Esophagus muscularis mucosa (tissue), 4 donors: ENCODE results near the gene PIGK. TPM values are rescaled to one million over a fixed set of nuclear protein-coding genes. Genes with fewer than 3 reads are reported as not detected.
"Not testable (repeated sequence)": the region's sequence is repeated elsewhere in the genome, so short reads cannot be mapped to it uniquely, and the experiment has no call there.

Source experiments
- DNase-seq: peaks from one replicate; pipeline ENCODE4 v3.0.0-alpha.2; 2017; ENCODE audit errors: extremely low spot score
- H3K27ac ChIP-seq, 4 donors: fragments of 200-600 bp; sonication (generic); replicated peaks in 1 of 4; 1 replicate in 3 of 4; 2 replicates in 1 of 4; pipeline ENCODE4 v1.5.1; 2016 to 2019; ENCODE audit warnings: mild to moderate bottlenecking in 1 of 4
- H3K27me3 ChIP-seq, 4 donors: fragments of 200-600 bp; sonication (generic); one replicate each; pipeline versions ENCODE4 v1.5.1 to v1.6.0; 2016 to 2019
- H3K36me3 ChIP-seq, 4 donors: fragments of 200-600 bp; sonication (generic); one replicate each; pipeline ENCODE4 v1.5.1; 2016 to 2019
- H3K4me1 ChIP-seq, 4 donors: fragments of 200-600 bp; sonication (generic); one replicate each; pipeline ENCODE4 v1.5.1; 2016 to 2019
- H3K4me3 ChIP-seq, 4 donors: fragments of 200-600 bp; sonication (generic); 1 replicate in 2 of 4; 2 replicates in 2 of 4; pipeline ENCODE4 v1.5.1; 2016 to 2019; ENCODE audit warnings: mild to moderate bottlenecking in 4 of 4, moderate library complexity in 1 of 4
- H3K9me3 ChIP-seq, 4 donors: fragments of 200-600 bp; sonication (generic); 1 replicate in 3 of 4; 2 replicates in 1 of 4; pipeline ENCODE4 v1.5.1; 2016 to 2019
- EP300 ChIP-seq: sonication (generic); formaldehyde crosslinking; IDR thresholded peaks from one replicate; pipeline ENCODE4 v1.6.1; 2017; ENCODE audit warnings: antibody characterized with exemption
- POLR2A ChIP-seq: fragments of 450-650 bp; IDR thresholded peaks from one replicate; pipeline ENCODE4 v1.6.1; 2017; ENCODE audit warnings: antibody characterized with exemption, moderate library complexity, mild to moderate bottlenecking, low read depth
- POLR2AphosphoS5 ChIP-seq, 2 donors: sonication (generic); formaldehyde crosslinking; IDR thresholded peaks; one replicate each; pipeline ENCODE4 v1.6.1; 2017; ENCODE audit warnings: antibody characterized with exemption in 2 of 2
- WGBS: methylation state at CpG from one replicate; pipeline ENCODE4 v1.1.5; 2018; 5-methylcytosine and 5-hydroxymethylcytosine counted together
- intact Hi-C: fragments of 100-400 bp; cut with DNase I; formaldehyde crosslinking; loops from one replicate; pipeline ENCODE4 v1.15.1; 2023
- total RNA-seq, 4 donors: library from RNA; depleted of rRNA; stranded (reverse); fragments of >200 nt; gene quantifications; one replicate each; pipeline versions ENCODE4 v1.1.0 to v1.2.1, GENCODE V29; 2016
- TF ChIP-seq, protein P1 (sequence below), 3 experiments: fragments of 200-600 bp in 2 of 3; fragments of 450-650 bp in 1 of 3; sonication (generic) in 2 of 3; IDR thresholded peaks; one replicate each; pipeline ENCODE4 v1.5.1; 2017 to 2019; ENCODE audit warnings: antibody characterized with exemption in 3 of 3, mild to moderate bottlenecking in 2 of 3, moderate library complexity in 1 of 3

PIGK gene
- total RNA-seq, 4 donors from 2014 or later, result 13.3 to 18.3 (median 16.3) TPM

DNA sequence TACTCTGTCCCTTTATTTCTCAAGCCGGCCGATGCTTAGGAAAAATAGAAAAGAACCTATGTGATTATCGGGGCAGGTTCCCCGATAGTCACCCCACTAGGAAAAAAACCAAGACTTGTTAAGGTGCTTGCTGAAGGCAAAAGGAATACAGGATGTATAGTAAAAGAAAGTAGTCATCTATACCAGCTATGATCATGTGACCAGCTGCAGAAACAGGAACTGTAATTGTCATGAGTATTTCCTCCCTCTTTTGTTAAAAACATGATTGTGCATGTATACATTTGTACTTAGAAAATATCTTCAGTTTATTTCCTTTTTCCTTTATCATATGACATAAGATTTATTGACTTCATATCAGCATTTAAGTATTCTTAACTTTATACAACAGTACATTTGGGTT lies 30.5 kb downstream of the PIGK start:
- no peak for DNase-seq
- Histone ChIP-seq H3K4me1 (no peaks in the 10 kb centered on the region), H3K27me3 (no peaks in the 10 kb centered on the region), H3K27ac (no peak overlapping the region), H3K4me3 (no peak overlapping the region), H3K36me3 (peaks cover 0 to 6% (median 0%) of the 10 kb centered on the region in 4 donors), H3K9me3 (no peaks in the 10 kb centered on the region)
- 100% methylated on average over 4 of the region's 4 CpGs for WGBS
- intact Hi-C loops, result no loop called here
- TF ChIP-seq POLR2AphosphoS5 (IDR thresholded peaks at IDR 0.05) (no peak), POLR2A (no peak), EP300 (no peak)
- TF ChIP-seq, protein P1, sequence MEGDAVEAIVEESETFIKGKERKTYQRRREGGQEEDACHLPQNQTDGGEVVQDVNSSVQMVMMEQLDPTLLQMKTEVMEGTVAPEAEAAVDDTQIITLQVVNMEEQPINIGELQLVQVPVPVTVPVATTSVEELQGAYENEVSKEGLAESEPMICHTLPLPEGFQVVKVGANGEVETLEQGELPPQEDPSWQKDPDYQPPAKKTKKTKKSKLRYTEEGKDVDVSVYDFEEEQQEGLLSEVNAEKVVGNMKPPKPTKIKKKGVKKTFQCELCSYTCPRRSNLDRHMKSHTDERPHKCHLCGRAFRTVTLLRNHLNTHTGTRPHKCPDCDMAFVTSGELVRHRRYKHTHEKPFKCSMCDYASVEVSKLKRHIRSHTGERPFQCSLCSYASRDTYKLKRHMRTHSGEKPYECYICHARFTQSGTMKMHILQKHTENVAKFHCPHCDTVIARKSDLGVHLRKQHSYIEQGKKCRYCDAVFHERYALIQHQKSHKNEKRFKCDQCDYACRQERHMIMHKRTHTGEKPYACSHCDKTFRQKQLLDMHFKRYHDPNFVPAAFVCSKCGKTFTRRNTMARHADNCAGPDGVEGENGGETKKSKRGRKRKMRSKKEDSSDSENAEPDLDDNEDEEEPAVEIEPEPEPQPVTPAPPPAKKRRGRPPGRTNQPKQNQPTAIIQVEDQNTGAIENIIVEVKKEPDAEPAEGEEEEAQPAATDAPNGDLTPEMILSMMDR (IDR thresholded peaks at IDR 0.05), result no peak

DNA sequence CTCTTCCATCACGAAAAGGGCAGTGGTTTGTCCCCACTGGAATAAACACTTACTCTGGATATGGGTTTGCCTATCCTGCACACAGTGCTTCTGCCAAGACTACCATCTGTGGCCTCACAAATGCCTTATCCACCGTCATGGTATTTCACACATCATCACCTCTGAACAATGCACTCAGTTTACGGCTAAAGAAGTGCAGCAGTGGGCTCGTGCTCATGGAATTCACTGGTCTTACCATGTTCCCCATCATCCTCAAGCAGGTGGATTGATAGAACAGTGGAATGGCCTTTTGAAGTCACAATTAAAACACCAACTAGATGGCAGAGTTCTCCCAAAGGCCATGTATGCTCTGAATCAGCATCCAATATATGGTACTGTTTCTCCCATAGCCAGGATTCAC lies 32.3 kb downstream of the PIGK start:
- H3K27me3 ChIP-seq, H3K4me3 ChIP-seq, H3K36me3 ChIP-seq, DNase-seq, intact Hi-C loops, H3K27ac ChIP-seq, H3K9me3 ChIP-seq, H3K4me1 ChIP-seq: not testable (repeated sequence)
- 94% methylated on average over 4 of the region's 4 CpGs for WGBS

DNA sequence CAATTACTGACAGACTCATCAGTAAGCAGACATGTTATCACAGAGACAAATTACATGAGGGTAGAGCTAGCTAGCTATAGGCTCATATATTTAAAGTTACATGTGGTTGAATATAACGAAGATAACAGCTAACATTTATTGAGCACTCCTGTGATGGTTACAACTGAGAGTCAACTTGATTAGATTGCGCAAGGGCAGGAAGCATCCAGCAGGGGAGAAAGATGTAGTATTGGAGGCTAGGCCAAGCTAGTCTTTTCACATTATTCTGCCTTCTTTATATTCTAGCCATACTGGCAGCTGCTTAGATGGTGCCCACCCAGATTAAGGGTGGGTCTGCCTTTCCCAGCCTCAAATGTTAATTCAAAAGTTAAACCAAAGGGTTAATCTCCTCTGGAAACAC lies 37.1 kb downstream of the PIGK start:
- WGBS, result 97% methylated on average over 2 of the region's 2 CpGs
- intact Hi-C loops, result no loop called here
- no peak for DNase-seq

GRCh38 chr1:77179632-77180031 lies 39.6 kb downstream of the PIGK start:
- Histone ChIP-seq H3K36me3 (peaks cover 0 to 7% (median 0%) of the 10 kb centered on the region in 4 donors), H3K4me3 (no peak overlapping the region), H3K9me3 (peaks cover 0 to 6% (median 0%) of the 10 kb centered on the region in 4 donors), H3K27me3 (peaks cover 0 to 3% (median 0%) of the 10 kb centered on the region in 4 donors), H3K4me1 (no peaks in the 10 kb centered on the region), H3K27ac (no peak overlapping the region)
- intact Hi-C loops, result no loop called here
- DNase-seq, result no peak
- TF ChIP-seq POLR2A (no peak), POLR2AphosphoS5 (IDR thresholded peaks at IDR 0.05) (no peak), EP300 (no peak)
- TF ChIP-seq, protein P1 (IDR thresholded peaks at IDR 0.05), result no peak
- 100% methylated on average over 1 of the region's 1 CpG for WGBS

More for the DNA sequence above, 37.1 kb downstream of the PIGK start:
- no peak overlapping the region for H3K4me3 ChIP-seq
- H3K27me3 ChIP-seq, result peaks cover 0 to 3% (median 0%) of the 10 kb centered on the region in 4 donors
- peaks cover 0 to 2% (median 0%) of the 10 kb centered on the region in 4 donors for H3K9me3 ChIP-seq
- TF ChIP-seq, protein P1 (IDR thresholded peaks at IDR 0.05), result no peak
- TF ChIP-seq POLR2A (no peak), EP300 (no peak), POLR2AphosphoS5 (IDR thresholded peaks at IDR 0.05) (no peak)
- peaks cover 0 to 12% (median 0%) of the 10 kb centered on the region in 4 donors for H3K36me3 ChIP-seq
- no peak overlapping the region for H3K27ac ChIP-seq
- H3K4me1 ChIP-seq, result no peaks in the 10 kb centered on the region

DNA sequence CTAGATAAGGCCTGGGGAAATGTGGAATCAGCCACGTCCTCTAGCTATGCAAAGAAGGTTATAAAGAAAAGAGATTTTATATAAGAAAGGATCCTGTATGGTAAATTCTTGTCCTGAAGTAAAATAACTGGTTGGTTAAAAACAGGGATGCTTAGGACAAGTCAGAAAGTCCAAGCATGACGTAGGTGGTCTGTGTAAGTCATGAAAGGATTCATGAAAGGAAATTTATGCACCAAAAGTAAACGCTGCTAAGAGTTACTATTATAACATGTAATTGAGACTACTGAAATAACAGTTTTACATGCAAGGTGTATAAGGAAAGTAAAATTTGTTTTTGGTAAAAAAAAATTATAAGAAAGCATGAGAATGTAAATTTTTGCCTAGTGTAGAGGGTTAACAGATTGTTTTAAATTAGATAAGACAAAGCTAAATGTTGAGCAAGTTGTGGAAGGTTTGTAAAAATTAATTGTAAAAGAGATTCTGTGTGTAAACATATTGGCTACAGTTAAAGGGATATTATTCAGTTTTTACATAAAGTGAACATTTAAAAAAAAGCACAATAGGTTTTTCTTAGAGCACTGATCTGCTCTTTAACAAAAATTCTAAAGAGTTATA lies 43.9 kb downstream of the PIGK start:
- H3K4me1 ChIP-seq, result no peaks in the 10 kb centered on the region
- TF ChIP-seq, protein P1 (IDR thresholded peaks at IDR 0.05), result no peak
- TF ChIP-seq POLR2AphosphoS5 (IDR thresholded peaks at IDR 0.05) (no peak), POLR2A (no peak), EP300 (no peak)
- no peak for DNase-seq
- peaks cover 0 to 7% (median 0%) of the 10 kb centered on the region in 4 donors for H3K36me3 ChIP-seq
- 79% methylated on average over 3 of the region's 3 CpGs for WGBS
- intact Hi-C loops, result no loop called here
- H3K9me3 ChIP-seq, result peaks cover 0 to 6% (median 0%) of the 10 kb centered on the region in 4 donors
- no peaks in the 10 kb centered on the region for H3K27me3 ChIP-seq
- no peak overlapping the region for H3K4me3 ChIP-seq
- no peak overlapping the region for H3K27ac ChIP-seq
